ENCODE results near the gene SCPEP1.
A peak's percentile ranks its signal among the peaks of the same experiment; 100 is the strongest.
"Not testable (repeated sequence)": the region's sequence is repeated elsewhere in the genome, so short reads cannot be mapped to it uniquely, and the experiment has no call there.

The SCPEP1 gene

DNA sequence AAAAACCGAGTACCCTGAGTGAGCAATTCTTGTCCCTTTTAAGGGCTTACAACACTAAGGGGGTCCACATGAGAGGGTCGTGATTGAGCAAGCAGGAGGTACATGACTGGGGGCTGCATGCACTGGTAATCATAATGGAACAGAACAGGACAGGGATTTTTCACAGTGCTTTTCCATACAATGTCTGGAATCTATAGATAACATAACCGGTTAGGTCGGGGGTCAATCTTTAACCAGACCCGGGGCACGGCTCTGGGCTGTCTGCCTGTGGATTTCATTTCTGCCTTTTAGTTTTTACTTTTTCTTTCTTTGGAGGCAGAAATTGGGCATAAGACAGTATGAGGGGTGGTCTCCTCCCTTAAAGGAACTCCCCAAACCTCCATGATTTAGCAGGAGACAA lies 12.2 kb upstream of the SCPEP1 start:
- not testable (repeated sequence) for DNase-seq

DNA sequence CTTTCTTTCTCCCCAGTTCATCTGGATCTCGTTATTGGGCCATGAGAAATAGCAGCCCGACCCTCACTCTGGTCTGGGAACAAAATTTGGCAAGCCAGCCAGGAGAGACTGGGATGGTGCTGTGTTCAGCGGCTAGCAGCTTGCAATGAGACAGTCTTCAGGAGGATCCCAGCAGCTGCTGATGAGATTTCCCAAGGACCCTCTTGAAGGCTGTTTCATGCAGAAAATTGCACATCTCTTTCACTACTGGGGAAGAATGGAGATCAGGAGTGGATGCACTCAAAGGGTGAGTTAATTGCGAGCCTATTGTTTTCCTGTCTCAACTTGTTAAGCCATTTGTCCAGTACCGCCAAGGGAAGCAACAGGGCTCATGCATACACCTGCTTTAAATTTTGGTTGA lies 11.6 kb upstream of the SCPEP1 start:
- DNase-seq = peak; percentile 67

DNA sequence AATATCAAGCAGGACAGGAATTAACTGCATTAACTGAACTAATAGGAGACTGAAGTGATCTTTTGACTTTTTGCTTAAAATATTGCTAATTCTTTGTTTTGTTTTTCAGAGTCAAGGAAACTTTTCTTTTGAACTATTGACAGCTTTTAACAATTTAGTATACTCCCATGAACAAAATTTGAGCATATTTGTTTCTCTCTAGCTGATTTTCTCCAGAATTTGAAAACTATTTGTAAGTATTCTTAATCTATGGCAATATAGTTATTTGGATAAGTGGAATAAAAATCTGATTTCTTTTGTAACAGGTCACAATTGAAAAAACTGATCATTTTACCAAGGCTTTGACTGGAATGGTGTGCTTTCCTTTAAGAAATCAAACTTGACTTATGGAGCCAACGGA lies 7.0 kb upstream of the SCPEP1 start:
- no peak for DNase-seq

DNA sequence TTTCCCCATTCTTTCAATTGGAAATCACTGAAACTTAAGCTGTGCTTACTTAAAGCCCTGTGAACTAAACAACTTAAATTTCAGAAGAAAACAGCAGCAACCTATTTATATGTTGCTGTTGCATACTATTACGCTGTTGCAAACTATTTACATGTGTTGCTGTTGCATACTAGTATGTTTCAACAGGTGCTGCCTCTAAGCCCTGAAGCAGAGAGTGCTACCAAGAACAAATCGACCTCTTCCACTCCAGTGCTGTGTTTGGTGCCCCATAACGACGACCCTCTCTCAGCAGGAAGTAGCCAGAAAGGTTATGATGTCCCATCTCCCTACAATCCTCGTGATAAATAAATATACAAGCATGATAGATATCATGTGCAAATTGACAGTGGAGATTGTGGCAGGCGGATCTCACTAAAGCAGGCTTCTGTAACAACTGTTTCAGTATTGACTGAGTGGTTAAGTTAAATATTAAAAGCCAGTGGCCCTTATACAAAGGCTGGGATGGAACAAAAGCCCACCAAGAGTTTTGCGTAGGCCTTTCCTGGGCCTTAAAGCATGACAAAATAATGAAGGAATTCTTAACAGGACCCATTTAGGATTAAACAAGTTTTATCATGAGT lies 5.7 kb upstream of the SCPEP1 start:
- DNase-seq = no peak

- DNase-seq = no peak
Measured at GRCh38 chr17:56973520-56973919, 4.4 kb upstream of the SCPEP1 start.

DNA sequence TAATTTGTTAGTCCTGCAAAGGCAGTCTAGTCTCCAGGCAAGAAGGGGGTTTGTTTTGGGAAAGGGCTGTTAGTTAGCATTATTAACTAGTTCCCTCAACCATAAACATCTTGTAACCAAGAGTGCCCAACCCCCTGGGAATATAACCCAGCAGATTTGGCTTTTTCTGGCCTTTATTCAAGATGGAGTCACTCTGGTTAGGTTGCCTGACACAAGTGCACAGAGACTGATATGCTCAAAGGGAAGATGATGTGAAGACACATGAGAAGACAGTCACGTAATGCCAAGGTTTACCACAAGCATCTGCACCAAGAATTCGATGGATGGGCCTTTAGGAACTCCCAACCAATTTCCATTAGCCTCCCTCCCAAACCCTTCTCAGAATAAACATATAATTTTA lies 3.9 kb upstream of the SCPEP1 start:
- no peak for DNase-seq

DNA sequence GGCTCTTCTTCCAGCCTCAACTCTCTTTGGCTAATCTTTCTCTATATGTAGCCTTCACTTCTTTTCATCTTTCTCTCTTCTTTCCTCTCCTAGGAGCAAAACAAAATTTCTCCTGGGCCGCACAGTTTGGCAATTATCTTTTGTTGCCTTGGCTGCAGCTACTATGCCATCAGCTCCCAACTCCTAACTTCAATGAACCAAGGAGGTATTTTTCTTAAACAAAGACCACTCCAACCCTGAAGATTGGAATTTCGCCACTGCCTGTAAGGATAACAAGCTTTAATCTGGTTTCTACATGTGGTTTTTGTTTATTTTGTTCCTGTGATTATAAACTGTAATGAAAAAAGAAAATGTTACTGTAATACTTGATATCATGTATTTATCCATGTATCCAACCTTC lies 2.3 kb upstream of the SCPEP1 start:
- no peak for DNase-seq

GRCh38 chr17:56976941-56977608 lies 856 bp upstream of the SCPEP1 start:
- DNase-seq = no peak

DNA sequence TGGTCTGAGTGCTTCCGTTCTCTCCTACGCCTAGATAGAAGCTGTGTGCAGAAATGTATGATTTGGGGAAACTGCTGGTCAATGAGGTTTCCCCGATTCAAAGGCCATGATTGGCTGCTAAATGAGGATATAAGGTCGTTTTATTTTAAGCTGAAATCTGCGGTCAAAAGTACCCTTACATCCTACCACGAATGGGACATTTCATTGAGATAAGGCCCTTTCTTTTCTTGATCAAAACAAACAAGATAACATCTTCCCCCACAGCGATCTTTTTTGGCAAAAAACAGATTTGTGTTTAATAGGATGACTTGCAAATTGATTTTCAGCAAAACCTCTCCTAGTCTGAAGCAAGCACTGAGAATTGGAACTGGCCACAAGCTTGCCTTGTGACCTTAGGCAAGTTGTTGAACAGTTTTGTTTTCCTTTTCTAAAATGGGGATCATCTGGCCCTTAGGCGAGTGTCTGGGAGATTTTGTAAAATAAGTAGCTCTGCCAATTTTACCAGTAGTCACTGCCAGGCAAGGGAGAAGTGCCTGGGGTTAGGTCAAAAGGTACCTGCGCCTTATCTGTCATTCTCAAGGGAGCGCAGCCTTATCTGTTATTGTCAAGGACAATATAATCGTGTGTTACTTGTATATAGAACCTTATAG lies 635 bp downstream of the SCPEP1 start:
- DNase-seq = no peak

GRCh38 chr17:56979091-56979480 lies 1.2 kb downstream of the SCPEP1 start:
- DNase-seq = no peak

DNA sequence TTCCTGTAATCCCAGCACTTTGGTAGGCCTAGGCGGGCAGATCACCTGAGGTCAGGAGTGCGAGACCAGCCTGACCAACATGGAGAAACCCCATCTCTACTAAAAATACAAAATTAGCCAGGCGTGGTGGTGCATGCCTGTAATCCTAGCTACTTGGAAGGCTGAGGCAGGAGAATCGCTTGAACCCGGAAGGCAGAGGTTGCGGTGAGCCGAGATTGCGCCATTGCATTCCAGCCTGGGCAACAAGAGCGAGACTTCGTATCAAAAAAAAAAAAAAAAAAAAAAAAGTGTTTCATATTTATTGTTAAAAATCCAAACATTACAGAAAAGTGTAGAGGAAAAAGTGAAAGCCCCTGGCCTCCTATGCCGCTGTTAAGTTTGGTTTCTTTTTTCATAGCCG lies 2.6 kb downstream of the SCPEP1 start:
- not testable (repeated sequence) for DNase-seq

DNA sequence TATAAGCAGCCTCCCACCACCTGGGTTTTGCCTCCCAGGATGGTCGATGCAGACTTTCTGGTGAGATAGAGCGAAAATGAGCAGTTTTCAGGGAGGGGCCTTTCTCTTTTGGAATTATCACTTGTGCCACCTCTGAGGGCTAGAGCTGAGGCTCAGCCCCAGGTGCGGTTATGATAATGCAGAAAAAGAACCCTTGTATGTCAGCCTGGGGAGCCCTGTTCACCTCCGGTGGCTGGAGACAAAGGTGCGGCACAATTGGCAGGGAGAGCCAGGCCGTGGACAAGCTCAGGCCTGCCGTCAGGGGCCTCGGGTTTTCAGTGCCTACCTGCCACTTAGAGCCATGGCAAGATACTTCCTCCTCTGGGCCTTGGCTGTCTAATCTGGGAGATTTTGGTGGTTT lies 4.4 kb downstream of the SCPEP1 start:
- DNase-seq = no peak

- DNase-seq = no peak
Measured at GRCh38 chr17:56983366-56983765, 5.4 kb downstream of the SCPEP1 start.

- no peak for DNase-seq
Measured at GRCh38 chr17:56985371-56986162, 7.6 kb downstream of the SCPEP1 start.

GRCh38 chr17:56987283-56987834 lies 9.4 kb downstream of the SCPEP1 start:
- no peak for DNase-seq

DNA sequence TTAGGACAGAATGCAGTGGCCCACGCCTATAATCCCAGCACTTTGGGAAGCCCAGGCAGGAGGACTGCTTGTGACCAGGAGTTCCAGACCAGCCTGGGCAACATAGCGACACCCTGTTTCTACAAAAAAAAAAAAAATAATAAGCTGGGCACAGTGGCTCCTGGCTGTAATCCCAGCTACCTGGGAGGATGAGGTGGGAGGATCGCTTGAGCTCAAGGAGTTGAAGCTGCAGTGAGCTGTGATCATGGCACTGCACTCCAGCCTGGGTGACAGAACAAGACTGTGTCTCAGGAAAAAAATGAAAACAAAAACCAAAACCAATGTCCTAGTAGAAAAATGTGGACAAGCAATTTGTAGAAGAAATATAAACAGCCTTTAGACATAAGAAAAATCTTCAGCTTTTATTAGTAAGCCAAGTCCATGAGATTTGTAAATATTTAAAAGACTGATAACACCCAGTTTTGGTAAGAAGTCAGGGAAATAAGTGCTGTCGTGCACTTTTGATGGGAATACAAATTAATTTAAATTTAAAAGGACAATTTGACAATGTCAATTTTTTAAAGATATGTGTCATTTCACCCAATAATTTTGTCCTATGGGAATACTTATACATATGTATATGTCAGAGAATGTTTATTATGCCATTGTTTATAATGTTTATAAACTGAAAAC lies 11.1 kb downstream of the SCPEP1 start:
- no peak for DNase-seq

GRCh38 chr17:56992364-56992763 lies 14.4 kb downstream of the SCPEP1 start:
- DNase-seq = no peak

DNA sequence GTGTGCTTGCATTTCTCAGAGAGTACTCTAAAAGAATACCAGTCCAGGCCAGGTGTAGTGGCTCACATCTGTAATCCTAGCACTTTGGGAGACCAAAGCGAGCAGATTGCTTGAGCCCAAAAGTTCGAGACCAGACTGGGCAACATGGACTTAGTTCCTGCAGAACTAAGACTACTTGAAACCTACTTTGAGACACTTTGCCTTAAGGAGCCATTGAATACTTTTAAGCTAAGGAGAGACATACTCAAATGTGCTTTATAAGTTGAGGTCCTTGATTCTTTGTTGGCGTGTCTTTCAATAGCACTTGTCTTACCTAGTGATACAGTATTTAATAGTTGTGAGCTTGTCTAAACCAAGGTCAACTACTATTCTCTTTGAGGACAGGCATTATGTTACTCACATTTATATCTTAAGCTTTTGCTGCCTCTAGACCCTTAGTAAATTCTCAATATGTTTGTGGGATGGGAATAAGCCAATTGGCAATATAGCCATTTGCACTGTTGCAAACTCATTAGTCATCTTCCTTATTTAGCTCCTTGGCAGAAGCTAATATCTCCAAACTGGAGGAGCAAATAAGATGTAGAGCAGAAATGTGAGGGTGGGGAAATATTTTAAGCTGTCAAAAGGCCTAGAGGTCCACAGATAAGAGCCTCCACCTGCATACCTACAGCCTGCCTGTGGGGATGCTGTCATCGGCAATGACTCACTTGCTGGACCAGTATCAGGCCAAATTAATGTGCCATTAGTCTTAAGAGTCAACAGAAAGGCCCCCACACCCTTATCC lies 16.3 kb downstream of the SCPEP1 start:
- DNase-seq = no peak

GRCh38 chr17:56995766-56996165 lies 17.8 kb downstream of the SCPEP1 start:
- DNase-seq = no peak

GRCh38 chr17:56997313-56997712 lies 19.4 kb downstream of the SCPEP1 start:
- DNase-seq = no peak

DNA sequence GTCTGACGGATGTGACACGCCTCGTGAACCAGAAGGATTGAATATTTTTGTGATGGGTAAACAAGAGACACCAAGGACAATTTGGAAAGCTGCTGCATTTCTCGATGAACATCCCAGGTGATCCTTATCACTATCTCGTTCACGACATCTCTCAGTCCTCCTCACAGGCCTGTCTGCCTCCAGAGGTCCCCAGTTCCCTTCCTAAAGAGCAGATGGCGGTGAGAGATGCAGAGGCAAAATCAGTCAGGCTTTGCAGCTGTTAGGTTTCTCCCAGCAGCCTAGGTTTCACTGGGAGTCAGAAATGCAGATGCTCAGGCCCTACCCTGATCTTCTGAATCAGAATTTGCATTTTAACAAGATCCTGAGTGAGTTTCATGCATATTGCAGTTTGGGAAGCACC lies 23.6 kb downstream of the SCPEP1 start:
- no peak for DNase-seq

- DNase-seq = no peak
Measured at GRCh38 chr17:57002904-57003303, 25.0 kb downstream of the SCPEP1 start.

Measured in retina (tissue), 1 donor.